ENCODE data around the gene CFAP20. TPM values are rescaled to one million over a fixed set of nuclear protein-coding genes. Genes with fewer than 3 reads are reported as not detected.

Gene CFAP20
- total RNA-seq, 1 experiment from 2014 or later, result 59.7 TPM

- RAD21 ChIA-PET (ENCODE audit: low non-redundant PET in 1 of 2, low total read pairs in 2 of 2, uncharacterized antibody in 2 of 2, unreplicated experiment in 2 of 2), result no interaction called here
- Histone ChIP-seq H3K27me3 (ENCODE audit: insufficient read depth, low read length) (no peaks in the 10 kb centered on the region), H3K79me2 (ENCODE audit: insufficient read depth, low read length) (peaks cover 89% of the 10 kb centered on the region), H3K36me3 (ENCODE audit: control insufficient read depth in 1 of 2, insufficient read depth in 2 of 2, low read length in 2 of 2) (peaks cover 14 to 16% of the 10 kb centered on the region in 2 experiments; a peak in 3 of 4 replicates), H3K4me1 (ENCODE audit: control insufficient read depth in 1 of 2, insufficient read depth in 2 of 2, low read length in 2 of 2) (peaks cover 3 to 8% of the 10 kb centered on the region in 2 experiments; a peak in 2 of 4 replicates), H3K9me3 (ENCODE audit: control insufficient read depth in 1 of 2, insufficient read depth in 1 of 2, low read depth in 1 of 2, low read length in 2 of 2) (no peaks in the 10 kb centered on the region), H3K9me2 (ENCODE audit: insufficient read depth) (no peaks in the 10 kb centered on the region), H3K27ac (ENCODE audit: low read depth, low read length) (no peak overlapping the region), H3K4me2 (ENCODE audit: low read length) (no peak overlapping the region), H3K9ac (ENCODE audit: low read length) (no peak overlapping the region), H4K20me1 (ENCODE audit: insufficient read depth) (peaks cover 12% of the 10 kb centered on the region; the same call in 1 of the 2 replicates), H3K4me3 (replicated peaks in 1 of 2; ENCODE audit: low read depth in 1 of 2, low read length in 2 of 2) (no peak overlapping the region), H2AFZ (ENCODE audit: low read depth, low read length, poor library complexity, severe bottlenecking) (no peak overlapping the region)
- POLR2A ChIA-PET, result no interaction called here
- ATAC-seq (no peak), DNase-seq (ENCODE audit: low read depth, low spot score) (no peak)
- intact Hi-C loops (cut with micrococcal nuclease), result no loop called here
- TF ChIP-seq CBX3 (IDR thresholded peaks at IDR 0.05; ENCODE audit: low read depth), result no peak
- no peak for TF ChIP-seq SRF (IDR thresholded peaks at IDR 0.05; ENCODE audit: low read depth)
- no peak for TF ChIP-seq JUND (IDR thresholded peaks at IDR 0.05)
- TF ChIP-seq RAD21 (IDR thresholded peaks at IDR 0.05; ENCODE audit: low read depth), result no peak
- TF ChIP-seq ELF1 (IDR thresholded peaks at IDR 0.05; ENCODE audit: borderline replicate concordance, low read depth), result no peak
- no peak for TF ChIP-seq POLR2A (IDR thresholded peaks at IDR 0.05; ENCODE audit: borderline replicate concordance, extremely low read depth, insufficient read depth, insufficient read length)
- TF ChIP-seq SP1 (IDR thresholded peaks at IDR 0.05; ENCODE audit: low read depth), result no peak
- no peak for TF ChIP-seq ZFX (IDR thresholded peaks at IDR 0.05)
- TF ChIP-seq FOSL1 (IDR thresholded peaks at IDR 0.05; ENCODE audit: low read depth), result no peak
- no peak for TF ChIP-seq MAX (IDR thresholded peaks at IDR 0.05)
- CTCF ChIA-PET, result interaction anchor here (1.9 to 2.0 kb wide), 2 partner anchors 13 to 88 kb away, joined by 4 to 7 read pairs; no protein-coding TSS in a partner anchor
- BruUV-seq (replicated peaks), result no TSS peak
Measured at GRCh38 chr16:58120234-58120633, 8.9 kb downstream of the CFAP20 start.

DNA sequence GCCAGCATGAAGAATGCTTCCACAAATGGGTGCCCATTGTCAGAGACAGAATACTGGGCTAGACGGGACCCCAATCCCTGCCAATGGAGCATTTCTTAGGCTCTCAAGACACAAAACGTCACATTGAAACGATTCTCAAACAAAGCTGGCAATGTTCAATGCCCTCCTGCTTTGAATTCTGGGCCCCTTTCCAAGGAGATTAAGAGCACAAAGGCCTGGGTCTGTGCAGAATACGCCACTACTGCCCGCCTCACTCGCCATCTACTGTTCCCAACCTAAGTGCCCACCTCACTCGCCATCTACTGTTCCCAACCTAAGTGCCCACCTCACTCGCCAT, 9.7 kb downstream of the CFAP20 start:
- Histone ChIP-seq H2AFZ (ENCODE audit: low read depth, low read length, poor library complexity, severe bottlenecking) (no peak overlapping the region), H3K79me2 (ENCODE audit: insufficient read depth, low read length) (peaks cover 82% of the 10 kb centered on the region), H4K20me1 (ENCODE audit: insufficient read depth) (peaks cover 12% of the 10 kb centered on the region; the same call in 1 of the 2 replicates), H3K27ac (ENCODE audit: low read depth, low read length) (no peak overlapping the region), H3K9ac (ENCODE audit: low read length) (no peak overlapping the region), H3K36me3 (ENCODE audit: control insufficient read depth in 1 of 2, insufficient read depth in 2 of 2, low read length in 2 of 2) (peaks cover 22 to 24% of the 10 kb centered on the region in 2 experiments; a peak in 3 of 4 replicates), H3K4me2 (ENCODE audit: low read length) (no peak overlapping the region), H3K9me2 (ENCODE audit: insufficient read depth) (no peaks in the 10 kb centered on the region), H3K4me3 (replicated peaks in 1 of 2; ENCODE audit: low read depth in 1 of 2, low read length in 2 of 2) (no peak overlapping the region), H3K9me3 (ENCODE audit: control insufficient read depth in 1 of 2, insufficient read depth in 1 of 2, low read depth in 1 of 2, low read length in 2 of 2) (no peaks in the 10 kb centered on the region), H3K27me3 (ENCODE audit: insufficient read depth, low read length) (no peaks in the 10 kb centered on the region), H3K4me1 (ENCODE audit: control insufficient read depth in 1 of 2, insufficient read depth in 2 of 2, low read length in 2 of 2) (peaks cover 3 to 8% of the 10 kb centered on the region in 2 experiments; a peak in 2 of 4 replicates)
- RAD21 ChIA-PET (ENCODE audit: low non-redundant PET in 1 of 2, low total read pairs in 2 of 2, uncharacterized antibody in 2 of 2, unreplicated experiment in 2 of 2), result no interaction called here
- TF ChIP-seq TCF7L2 (IDR thresholded peaks at IDR 0.05; ENCODE audit: borderline replicate concordance, extremely low read depth, insufficient read depth, insufficient read length), result no peak
- no peak for TF ChIP-seq CEBPB (IDR thresholded peaks at IDR 0.05; ENCODE audit: low read depth)
- no peak for TF ChIP-seq ZFX (IDR thresholded peaks at IDR 0.05)
- TF ChIP-seq REST (IDR thresholded peaks at IDR 0.05; ENCODE audit: low read depth), result no peak
- TF ChIP-seq ATF3 (IDR thresholded peaks at IDR 0.05), result no peak
- TF ChIP-seq SRF (IDR thresholded peaks at IDR 0.05; ENCODE audit: low read depth), result no peak
- TF ChIP-seq EZH2 (IDR thresholded peaks at IDR 0.05), result no peak
- TF ChIP-seq POLR2AphosphoS5 (IDR thresholded peaks at IDR 0.05; ENCODE audit: low read depth, low read length), result no peak
- no peak for TF ChIP-seq JUND (IDR thresholded peaks at IDR 0.05)
- TF ChIP-seq RAD21 (IDR thresholded peaks at IDR 0.05; ENCODE audit: low read depth), result no peak
- intact Hi-C loops (cut with micrococcal nuclease), result no loop called here
- POLR2A ChIA-PET, result no interaction called here
- CTCF ChIA-PET, result interaction anchor here (1.9 kb wide), 1 partner anchor 12 kb away, joined by 4 read pairs; no protein-coding TSS in a partner anchor
- no TSS peak for BruUV-seq (replicated peaks)
- no peak for ATAC-seq
- DNase-seq (ENCODE audit: low read depth, low spot score), result no peak

Measured in HCT116 (cell line).